B cell (primary cell): ENCODE data around the gene SPSB3. TPM values are rescaled to one million over a fixed set of nuclear protein-coding genes. Genes with fewer than 3 reads are reported as not detected.

Source experiments
- ATAC-seq: fragments of 200-7000 bp; cut with Tn5 transposase; one replicate; pipeline ENCODE4 v1.10.0; 2021; ENCODE audit warnings: low read depth, mild to moderate bottlenecking, moderate number of reproducible peaks, moderate library complexity
- CTCF ChIA-PET: fragments of 350-600 bp; sonication (Branson Sonifier 250); formaldehyde crosslinking; loops from one replicate; lab custom pipeline; 2021; ENCODE audit warnings: antibody characterized with exemption, inconsistent platforms; lab: Charles Lee
- POLR2A ChIA-PET: fragments of 350-600 bp; sonication (Branson Sonifier 250); formaldehyde crosslinking; loops from one replicate; lab custom pipeline; 2021; ENCODE audit warnings: antibody characterized with exemption; lab: Charles Lee
- DNase-seq: peaks from one replicate; pipeline ENCODE4 v3.0.0; 2013
- H2AFZ ChIP-seq: 2 replicates; pipeline ENCODE4 v1.6.1; 2012; ENCODE audit warnings: mild to moderate bottlenecking, low read depth, low read length; ENCODE audit not compliant: insufficient read depth, poor library complexity, severe bottlenecking
- H3K27ac ChIP-seq, 2 donors: 1 replicate in 1 of 2; 2 replicates in 1 of 2; pipeline ENCODE4 v1.5.1; 2012 to 2013; ENCODE audit warnings: low read length in 2 of 2, mild to moderate bottlenecking in 2 of 2, moderate library complexity in 1 of 2
- H3K27me3 ChIP-seq, 4 experiments: fragments of 200-600 bp in 1 of 4; sonication (generic) in 1 of 4; replicated peaks in 1 of 4; 1 replicate in 2 of 4; 2 replicates in 2 of 4; pipeline versions ENCODE4 v1.6.1 to v1.7.0; 2013 to 2016; ENCODE audit warnings: low read length in 3 of 4, mild to moderate bottlenecking in 2 of 4, mixed read lengths in 1 of 4, moderate library complexity in 1 of 4; ENCODE audit not compliant: insufficient read depth in 4 of 4, control insufficient read depth in 3 of 4; ENCODE audit errors: control extremely low read depth in 1 of 4
- H3K36me3 ChIP-seq, 2 experiments: replicated peaks in 1 of 2; 1 replicate in 1 of 2; 2 replicates in 1 of 2; pipeline versions ENCODE4 v1.6.1 to v1.7.1; 2013; ENCODE audit warnings: low read length in 1 of 2; ENCODE audit not compliant: insufficient read depth in 2 of 2, control insufficient read depth in 1 of 2; ENCODE audit errors: control extremely low read depth in 1 of 2, extremely low read depth in 1 of 2
- H3K4me1 ChIP-seq, 2 donors: fragments of 200-600 bp in 1 of 2; sonication (generic) in 1 of 2; 1 replicate in 1 of 2; 2 replicates in 1 of 2; pipeline versions ENCODE4 v1.5.1 to v1.6.1; 2013 to 2017; ENCODE audit warnings: low read length in 2 of 2; ENCODE audit not compliant: control insufficient read depth in 2 of 2, insufficient read depth in 2 of 2
- H3K4me2 ChIP-seq: replicated peaks from 2 replicates; pipeline ENCODE3; 2012; ENCODE audit warnings: mild to moderate bottlenecking, low read depth, low read length; ENCODE audit not compliant: poor library complexity, severe bottlenecking
- H3K4me3 ChIP-seq, 5 experiments: fragments of 200-600 bp in 1 of 5; sonication (generic) in 1 of 5; 1 replicate in 3 of 5; 2 replicates in 2 of 5; pipeline versions ENCODE4 v1.5.1 to v1.7.0; 2011 to 2016; ENCODE audit warnings: low read length in 4 of 5, mild to moderate bottlenecking in 4 of 5, low read depth in 2 of 5, control low read depth in 1 of 5, moderate library complexity in 1 of 5; ENCODE audit not compliant: insufficient read depth in 1 of 5; ENCODE audit errors: control extremely low read depth in 1 of 5, extremely low read depth in 1 of 5
- H3K79me2 ChIP-seq: fragments of 200-600 bp; sonication (generic); one replicate; pipeline ENCODE4 v1.6.0; 2016; ENCODE audit warnings: low read length; ENCODE audit not compliant: control insufficient read depth, insufficient read depth
- H3K9ac ChIP-seq: fragments of 200-600 bp; sonication (generic); 2 replicates; pipeline ENCODE4 v1.6.1; 2017; ENCODE audit warnings: mild to moderate bottlenecking, low read length, moderate library complexity
- H3K9me3 ChIP-seq, 3 donors: one replicate each; pipeline versions ENCODE4 v1.6.1 to v1.7.1; 2013; ENCODE audit warnings: low read length in 2 of 3; ENCODE audit not compliant: control insufficient read depth in 2 of 3, insufficient read depth in 1 of 3; ENCODE audit errors: control extremely low read depth in 1 of 3
- H4K20me1 ChIP-seq: 2 replicates; pipeline ENCODE4 v1.6.0; 2012; ENCODE audit warnings: mild to moderate bottlenecking, low read length; ENCODE audit not compliant: insufficient read depth, control insufficient read depth, poor library complexity, severe bottlenecking
- H3K27ac Mint-ChIP-seq: one replicate; pipeline ENCODE4 v1.8.0; 2021; ENCODE audit warnings: mixed read lengths
- H3K27me3 Mint-ChIP-seq: one replicate; pipeline ENCODE4 v1.8.0; 2021; ENCODE audit warnings: mixed read lengths
- H3K4me1 Mint-ChIP-seq: one replicate; pipeline ENCODE4 v1.8.0; 2021; ENCODE audit warnings: mixed read lengths
- H3K4me3 Mint-ChIP-seq: one replicate; pipeline ENCODE4 v1.8.0; 2021; ENCODE audit warnings: mixed read lengths
- H3K9me3 Mint-ChIP-seq: one replicate; pipeline ENCODE4 v1.8.0; 2022; ENCODE audit warnings: mixed read lengths; ENCODE audit not compliant: insufficient read depth
- EZH2 ChIP-seq: IDR thresholded peaks from 2 replicates; pipeline ENCODE4 v1.6.1; 2012; ENCODE audit warnings: borderline replicate concordance, low read depth, mild to moderate bottlenecking, moderate library complexity, low read length; ENCODE audit not compliant: insufficient read depth, poor library complexity, severe bottlenecking
- WGBS: methylation state at CpG from one replicate; pipeline ENCODE4 v1.1.5; 2013; ENCODE audit warnings: missing lambda C conversion rate; ENCODE audit not compliant: insufficient coverage; 5-methylcytosine and 5-hydroxymethylcytosine counted together
- intact Hi-C: fragments of 100-400 bp; cut with micrococcal nuclease; formaldehyde crosslinking; loops from one replicate; pipeline ENCODE4 v1.10.0; 2022
- polyA plus RNA-seq: library from polyadenylated mRNA; depleted of rRNA; stranded (reverse); fragments of >200 nt; gene quantifications from 2 replicates; pipeline ENCODE4 v1.2.3, GENCODE V29; 2012
- total RNA-seq, 2 donors: library from RNA; stranded (reverse); fragments of 120-200 nt in 1 of 2; gene quantifications; 1 replicate in 1 of 2; 2 replicates in 1 of 2; pipeline versions ENCODE4 v1.2.3 to v1.2.4, GENCODE V29; 2013 to 2022
- TF ChIP-seq, protein P1 (sequence below): fragments of 200-600 bp; IDR thresholded peaks from one replicate; pipeline ENCODE4 v1.8.0; 2022; ENCODE audit warnings: antibody characterized with exemption, mild to moderate bottlenecking

SPSB3 gene
- total and polyA plus RNA-seq, 2 donors (not counting 1 experiment from before 2014, with no cell fraction given), result 91.2 to 264 TPM

DNA sequence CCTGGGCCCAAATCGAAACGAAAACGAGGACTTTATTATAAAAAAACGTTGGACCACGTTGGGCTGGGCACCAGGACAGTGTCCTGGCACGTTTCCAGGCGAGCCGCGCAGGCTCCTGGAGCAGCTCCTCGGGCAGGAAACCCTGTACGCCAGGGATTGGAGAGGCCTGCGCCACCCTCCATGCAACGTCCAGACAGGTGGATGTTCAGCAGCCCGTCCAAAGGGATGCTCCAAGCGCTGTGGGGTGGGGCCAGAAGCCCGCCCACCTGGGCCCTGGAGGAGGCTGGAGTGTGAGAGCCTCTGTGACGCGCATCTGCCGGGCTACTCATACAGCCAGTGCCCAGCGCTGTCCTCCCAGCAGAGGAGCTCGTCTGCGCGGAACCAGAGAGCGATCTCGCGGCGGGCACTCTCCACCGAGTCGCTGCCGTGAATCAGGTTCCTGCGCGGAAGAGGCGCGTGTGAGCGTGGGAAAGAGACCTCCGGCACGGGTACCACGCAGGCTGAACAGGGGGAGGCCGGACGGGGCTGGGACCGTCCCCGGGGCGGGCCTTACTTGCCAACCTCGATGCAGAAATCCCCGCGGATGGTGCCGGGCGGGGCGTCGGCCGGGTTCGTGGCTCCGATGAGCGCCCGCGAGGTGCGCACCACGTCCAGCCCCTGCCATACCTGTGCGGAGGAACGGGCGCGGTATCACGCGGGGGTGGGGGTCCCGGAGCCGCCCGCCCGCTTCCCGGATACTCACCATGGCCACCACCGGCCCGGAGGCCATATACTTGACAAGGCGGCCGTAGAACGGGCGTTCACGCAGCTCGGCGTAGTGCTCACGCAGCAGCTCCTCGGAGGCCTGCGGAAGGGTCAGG, 11.8 kb downstream of the SPSB3 start:
- H4K20me1 ChIP-seq, result peaks cover 43% of the 10 kb centered on the region
- H3K9ac ChIP-seq, result peak overlapping the region; percentile 84
- H3K9me3 Mint-ChIP-seq, result no peaks in the 10 kb centered on the region
- H3K27me3 Mint-ChIP-seq, result no peaks in the 10 kb centered on the region
- 22% methylated on average over 81 of the region's 81 CpGs for WGBS
- no peaks in the 10 kb centered on the region for H3K9me3 ChIP-seq
- DNase-seq (peak; percentile 80), ATAC-seq (peak; percentile 16)
- H3K4me1 ChIP-seq, result peaks cover 22 to 32% of the 10 kb centered on the region in 2 donors
- peak overlapping the region; percentile 95 for H3K4me3 Mint-ChIP-seq
- peaks cover 25% of the 10 kb centered on the region for H3K79me2 ChIP-seq
- H3K27ac ChIP-seq, result peak overlapping the region; percentile 15 to 72
- CTCF ChIA-PET, result interaction anchor here (1.0 to 3.2 kb wide), 2 partner anchors 12 to 64 kb away, joined by 4 to 15 read pairs; partner anchors contain the start of genes MAPK8IP3, NUBP2 and SPSB3
- intact Hi-C loops, result loop anchor here (1.0 to 5.0 kb wide), 3 partner anchors 92 to 358 kb away; partner anchors contain the start of genes JPT2 and UNKL
- POLR2A ChIA-PET, result interaction anchor here (0.6 to 4.4 kb wide), 5 partner anchors 10 to 349 kb away, joined by 3 to 27 read pairs (median 9); partner anchors contain the start of genes MAPK8IP3, NUBP2 and SPSB3
- H3K4me2 ChIP-seq, result peak overlapping the region; percentile 99
- TF ChIP-seq, protein P1, sequence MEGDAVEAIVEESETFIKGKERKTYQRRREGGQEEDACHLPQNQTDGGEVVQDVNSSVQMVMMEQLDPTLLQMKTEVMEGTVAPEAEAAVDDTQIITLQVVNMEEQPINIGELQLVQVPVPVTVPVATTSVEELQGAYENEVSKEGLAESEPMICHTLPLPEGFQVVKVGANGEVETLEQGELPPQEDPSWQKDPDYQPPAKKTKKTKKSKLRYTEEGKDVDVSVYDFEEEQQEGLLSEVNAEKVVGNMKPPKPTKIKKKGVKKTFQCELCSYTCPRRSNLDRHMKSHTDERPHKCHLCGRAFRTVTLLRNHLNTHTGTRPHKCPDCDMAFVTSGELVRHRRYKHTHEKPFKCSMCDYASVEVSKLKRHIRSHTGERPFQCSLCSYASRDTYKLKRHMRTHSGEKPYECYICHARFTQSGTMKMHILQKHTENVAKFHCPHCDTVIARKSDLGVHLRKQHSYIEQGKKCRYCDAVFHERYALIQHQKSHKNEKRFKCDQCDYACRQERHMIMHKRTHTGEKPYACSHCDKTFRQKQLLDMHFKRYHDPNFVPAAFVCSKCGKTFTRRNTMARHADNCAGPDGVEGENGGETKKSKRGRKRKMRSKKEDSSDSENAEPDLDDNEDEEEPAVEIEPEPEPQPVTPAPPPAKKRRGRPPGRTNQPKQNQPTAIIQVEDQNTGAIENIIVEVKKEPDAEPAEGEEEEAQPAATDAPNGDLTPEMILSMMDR, result no peak
- no peak for TF ChIP-seq EZH2
- peaks cover 24% of the 10 kb centered on the region for H3K4me1 Mint-ChIP-seq
- H3K36me3 ChIP-seq, result peaks cover 0 to 35% of the 10 kb centered on the region in 2 experiments
- peak overlapping the region; percentile 75 for H3K27ac Mint-ChIP-seq
- H3K4me3 ChIP-seq, result peak overlapping the region in 4 of 5 experiments; percentile 68 to 87 (median 83)
- no peaks in the 10 kb centered on the region for H3K27me3 ChIP-seq
- H2AFZ ChIP-seq, result peak overlapping the region; percentile 75
